DOHH2 (cell line): Measurements from ENCODE around the gene PRKCD.

ENCODE experiments used
- CTCF ChIP-seq: fragments of 200-600 bp; sonication (generic); IDR thresholded peaks from one replicate; pipeline ENCODE4 v1.5.1; 2014; ENCODE audit warnings: antibody characterized with exemption, mild to moderate bottlenecking, low read depth, low read length; ENCODE audit not compliant: poor library complexity, severe bottlenecking
- EZH2phosphoT487 ChIP-seq: fragments of 200-600 bp; sonication (generic); IDR thresholded peaks from 2 replicates; pipeline ENCODE4 v1.6.1; 2017; ENCODE audit warnings: borderline replicate concordance, mild to moderate bottlenecking, antibody characterized with exemption, low read length, moderate library complexity, mixed read lengths

GRCh38 chr3:53140847-53141845 is 19.9 kb upstream of the PRKCD start:
- TF ChIP-seq CTCF = no peak
- no peak for TF ChIP-seq EZH2phosphoT487
